ENCODE measurements around the gene RPL13A. TPM values are rescaled to one million over a fixed set of nuclear protein-coding genes. Genes with fewer than 3 reads are reported as not detected.

The RPL13A gene
- total and polyA plus RNA-seq, 2 of the 13 experiments (the other 11 are each of a cell fraction or from before 2014, with no cell fraction given), result 2,601 to 3,407 TPM

DNA sequence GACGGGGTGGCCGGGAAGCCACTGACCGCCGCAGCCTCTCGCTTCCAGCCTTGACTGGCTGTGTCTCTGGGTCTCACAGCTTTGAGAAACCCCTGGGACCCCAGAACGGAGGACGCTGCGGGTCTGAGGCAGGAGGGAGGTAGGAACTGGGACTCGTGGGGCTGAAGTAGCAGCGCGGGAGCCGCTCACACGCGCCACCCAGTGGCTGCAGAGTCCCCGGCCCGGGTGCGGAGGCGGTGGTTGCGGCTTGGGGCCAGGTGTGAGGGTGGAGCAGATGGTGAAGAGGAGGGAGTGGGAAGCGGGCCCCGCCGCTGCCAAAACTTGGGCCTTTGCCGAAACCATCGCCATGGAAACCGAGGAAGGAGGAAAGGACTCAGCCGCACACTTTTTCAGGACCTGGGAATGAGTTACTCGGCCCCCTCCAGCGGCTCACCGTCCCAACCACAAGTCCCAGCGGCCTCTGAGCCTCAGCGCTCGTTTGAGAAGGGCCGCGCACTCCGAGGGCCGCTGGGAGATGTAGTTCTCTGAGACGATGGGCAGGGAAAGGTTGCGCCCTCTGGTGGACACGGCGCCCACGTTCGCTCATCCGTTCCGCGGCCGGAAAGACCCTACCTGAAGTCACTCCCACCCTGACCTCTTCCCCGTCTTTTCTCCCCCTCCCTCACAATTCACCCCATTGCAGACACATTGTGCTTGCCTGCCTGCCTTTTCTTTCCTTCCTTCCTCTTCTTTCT, 43.9 kb upstream of the RPL13A start (continued):
- TF ChIP-seq, protein P1, sequence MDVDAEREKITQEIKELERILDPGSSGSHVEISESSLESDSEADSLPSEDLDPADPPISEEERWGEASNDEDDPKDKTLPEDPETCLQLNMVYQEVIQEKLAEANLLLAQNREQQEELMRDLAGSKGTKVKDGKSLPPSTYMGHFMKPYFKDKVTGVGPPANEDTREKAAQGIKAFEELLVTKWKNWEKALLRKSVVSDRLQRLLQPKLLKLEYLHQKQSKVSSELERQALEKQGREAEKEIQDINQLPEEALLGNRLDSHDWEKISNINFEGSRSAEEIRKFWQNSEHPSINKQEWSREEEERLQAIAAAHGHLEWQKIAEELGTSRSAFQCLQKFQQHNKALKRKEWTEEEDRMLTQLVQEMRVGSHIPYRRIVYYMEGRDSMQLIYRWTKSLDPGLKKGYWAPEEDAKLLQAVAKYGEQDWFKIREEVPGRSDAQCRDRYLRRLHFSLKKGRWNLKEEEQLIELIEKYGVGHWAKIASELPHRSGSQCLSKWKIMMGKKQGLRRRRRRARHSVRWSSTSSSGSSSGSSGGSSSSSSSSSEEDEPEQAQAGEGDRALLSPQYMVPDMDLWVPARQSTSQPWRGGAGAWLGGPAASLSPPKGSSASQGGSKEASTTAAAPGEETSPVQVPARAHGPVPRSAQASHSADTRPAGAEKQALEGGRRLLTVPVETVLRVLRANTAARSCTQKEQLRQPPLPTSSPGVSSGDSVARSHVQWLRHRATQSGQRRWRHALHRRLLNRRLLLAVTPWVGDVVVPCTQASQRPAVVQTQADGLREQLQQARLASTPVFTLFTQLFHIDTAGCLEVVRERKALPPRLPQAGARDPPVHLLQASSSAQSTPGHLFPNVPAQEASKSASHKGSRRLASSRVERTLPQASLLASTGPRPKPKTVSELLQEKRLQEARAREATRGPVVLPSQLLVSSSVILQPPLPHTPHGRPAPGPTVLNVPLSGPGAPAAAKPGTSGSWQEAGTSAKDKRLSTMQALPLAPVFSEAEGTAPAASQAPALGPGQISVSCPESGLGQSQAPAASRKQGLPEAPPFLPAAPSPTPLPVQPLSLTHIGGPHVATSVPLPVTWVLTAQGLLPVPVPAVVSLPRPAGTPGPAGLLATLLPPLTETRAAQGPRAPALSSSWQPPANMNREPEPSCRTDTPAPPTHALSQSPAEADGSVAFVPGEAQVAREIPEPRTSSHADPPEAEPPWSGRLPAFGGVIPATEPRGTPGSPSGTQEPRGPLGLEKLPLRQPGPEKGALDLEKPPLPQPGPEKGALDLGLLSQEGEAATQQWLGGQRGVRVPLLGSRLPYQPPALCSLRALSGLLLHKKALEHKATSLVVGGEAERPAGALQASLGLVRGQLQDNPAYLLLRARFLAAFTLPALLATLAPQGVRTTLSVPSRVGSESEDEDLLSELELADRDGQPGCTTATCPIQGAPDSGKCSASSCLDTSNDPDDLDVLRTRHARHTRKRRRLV (CRISPR knock-in tag; IDR thresholded peaks at IDR 0.05), result no peak
- TF ChIP-seq, protein P2, sequence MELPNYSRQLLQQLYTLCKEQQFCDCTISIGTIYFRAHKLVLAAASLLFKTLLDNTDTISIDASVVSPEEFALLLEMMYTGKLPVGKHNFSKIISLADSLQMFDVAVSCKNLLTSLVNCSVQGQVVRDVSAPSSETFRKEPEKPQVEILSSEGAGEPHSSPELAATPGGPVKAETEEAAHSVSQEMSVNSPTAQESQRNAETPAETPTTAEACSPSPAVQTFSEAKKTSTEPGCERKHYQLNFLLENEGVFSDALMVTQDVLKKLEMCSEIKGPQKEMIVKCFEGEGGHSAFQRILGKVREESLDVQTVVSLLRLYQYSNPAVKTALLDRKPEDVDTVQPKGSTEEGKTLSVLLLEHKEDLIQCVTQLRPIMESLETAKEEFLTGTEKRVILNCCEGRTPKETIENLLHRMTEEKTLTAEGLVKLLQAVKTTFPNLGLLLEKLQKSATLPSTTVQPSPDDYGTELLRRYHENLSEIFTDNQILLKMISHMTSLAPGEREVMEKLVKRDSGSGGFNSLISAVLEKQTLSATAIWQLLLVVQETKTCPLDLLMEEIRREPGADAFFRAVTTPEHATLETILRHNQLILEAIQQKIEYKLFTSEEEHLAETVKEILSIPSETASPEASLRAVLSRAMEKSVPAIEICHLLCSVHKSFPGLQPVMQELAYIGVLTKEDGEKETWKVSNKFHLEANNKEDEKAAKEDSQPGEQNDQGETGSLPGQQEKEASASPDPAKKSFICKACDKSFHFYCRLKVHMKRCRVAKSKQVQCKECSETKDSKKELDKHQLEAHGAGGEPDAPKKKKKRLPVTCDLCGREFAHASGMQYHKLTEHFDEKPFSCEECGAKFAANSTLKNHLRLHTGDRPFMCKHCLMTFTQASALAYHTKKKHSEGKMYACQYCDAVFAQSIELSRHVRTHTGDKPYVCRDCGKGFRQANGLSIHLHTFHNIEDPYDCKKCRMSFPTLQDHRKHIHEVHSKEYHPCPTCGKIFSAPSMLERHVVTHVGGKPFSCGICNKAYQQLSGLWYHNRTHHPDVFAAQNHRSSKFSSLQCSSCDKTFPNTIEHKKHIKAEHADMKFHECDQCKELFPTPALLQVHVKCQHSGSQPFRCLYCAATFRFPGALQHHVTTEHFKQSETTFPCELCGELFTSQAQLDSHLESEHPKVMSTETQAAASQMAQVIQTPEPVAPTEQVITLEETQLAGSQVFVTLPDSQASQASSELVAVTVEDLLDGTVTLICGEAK (IDR thresholded peaks at IDR 0.05), result no peak
- TF ChIP-seq, protein P2 (CRISPR knock-in tag; IDR thresholded peaks at IDR 0.05), result peak; percentile 46; the same call in 1 of the 2 replicates
- TF ChIP-seq SP2 (CRISPR knock-in tag; IDR thresholded peaks at IDR 0.05) (no peak), HES4 (CRISPR knock-in tag; IDR thresholded peaks at IDR 0.05; ENCODE audit: borderline replicate concordance) (no peak), FOXM1 (CRISPR knock-in tag; IDR thresholded peaks at IDR 0.05) (no peak), ZNF577 (CRISPR knock-in tag; IDR thresholded peaks at IDR 0.05; ENCODE audit: borderline replicate concordance, low read depth) (no peak), HMG20A (CRISPR knock-in tag; IDR thresholded peaks at IDR 0.05; ENCODE audit: borderline replicate concordance) (no peak)
- TF ChIP-seq, protein P3, sequence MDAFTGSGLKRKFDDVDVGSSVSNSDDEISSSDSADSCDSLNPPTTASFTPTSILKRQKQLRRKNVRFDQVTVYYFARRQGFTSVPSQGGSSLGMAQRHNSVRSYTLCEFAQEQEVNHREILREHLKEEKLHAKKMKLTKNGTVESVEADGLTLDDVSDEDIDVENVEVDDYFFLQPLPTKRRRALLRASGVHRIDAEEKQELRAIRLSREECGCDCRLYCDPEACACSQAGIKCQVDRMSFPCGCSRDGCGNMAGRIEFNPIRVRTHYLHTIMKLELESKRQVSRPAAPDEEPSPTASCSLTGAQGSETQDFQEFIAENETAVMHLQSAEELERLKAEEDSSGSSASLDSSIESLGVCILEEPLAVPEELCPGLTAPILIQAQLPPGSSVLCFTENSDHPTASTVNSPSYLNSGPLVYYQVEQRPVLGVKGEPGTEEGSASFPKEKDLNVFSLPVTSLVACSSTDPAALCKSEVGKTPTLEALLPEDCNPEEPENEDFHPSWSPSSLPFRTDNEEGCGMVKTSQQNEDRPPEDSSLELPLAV (CRISPR knock-in tag; conservative IDR thresholded peaks at IDR 0.05; ENCODE audit: low read depth), result no peak
- TF ChIP-seq, protein P4, sequence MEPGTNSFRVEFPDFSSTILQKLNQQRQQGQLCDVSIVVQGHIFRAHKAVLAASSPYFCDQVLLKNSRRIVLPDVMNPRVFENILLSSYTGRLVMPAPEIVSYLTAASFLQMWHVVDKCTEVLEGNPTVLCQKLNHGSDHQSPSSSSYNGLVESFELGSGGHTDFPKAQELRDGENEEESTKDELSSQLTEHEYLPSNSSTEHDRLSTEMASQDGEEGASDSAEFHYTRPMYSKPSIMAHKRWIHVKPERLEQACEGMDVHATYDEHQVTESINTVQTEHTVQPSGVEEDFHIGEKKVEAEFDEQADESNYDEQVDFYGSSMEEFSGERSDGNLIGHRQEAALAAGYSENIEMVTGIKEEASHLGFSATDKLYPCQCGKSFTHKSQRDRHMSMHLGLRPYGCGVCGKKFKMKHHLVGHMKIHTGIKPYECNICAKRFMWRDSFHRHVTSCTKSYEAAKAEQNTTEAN (CRISPR knock-in tag; conservative IDR thresholded peaks at IDR 0.05), result no peak

Measured in HepG2 (cell line).